Sigmoid colon (tissue), 7 donors: ENCODE measurements around the gene NDUFB2. TPM values are rescaled to one million over a fixed set of nuclear protein-coding genes. Genes with fewer than 3 reads are reported as not detected.
"Not testable (repeated sequence)": the region's sequence is repeated elsewhere in the genome, so short reads cannot be mapped to it uniquely, and the experiment has no call there.

Source experiments
- DNase-seq: peaks from one replicate; pipeline ENCODE4 v3.0.0-alpha.2; 2019
- H3K27ac ChIP-seq, 4 donors: fragments of 200-600 bp; sonication (generic); one replicate each; pipeline ENCODE4 v1.5.1; 2016 to 2019; ENCODE audit warnings: mild to moderate bottlenecking in 1 of 4
- H3K27me3 ChIP-seq, 3 donors: fragments of 200-600 bp; sonication (generic); one replicate each; pipeline ENCODE4 v1.5.1; 2019; ENCODE audit warnings: mild to moderate bottlenecking in 1 of 3
- H3K36me3 ChIP-seq, 4 donors: fragments of 200-600 bp; sonication (generic); one replicate each; pipeline ENCODE4 v1.5.1; 2016 to 2019
- H3K4me1 ChIP-seq, 4 donors: fragments of 200-600 bp; sonication (generic); one replicate each; pipeline ENCODE4 v1.5.1; 2017 to 2019
- H3K4me3 ChIP-seq, 4 donors: fragments of 200-600 bp; sonication (generic); one replicate each; pipeline ENCODE4 v1.5.1; 2017 to 2019; ENCODE audit warnings: mild to moderate bottlenecking in 2 of 4, moderate library complexity in 1 of 4
- H3K9me3 ChIP-seq, 4 donors: fragments of 200-600 bp in 3 of 4; sonication (generic) in 3 of 4; one replicate each; pipeline versions ENCODE4 v1.5.1 to v1.6.1; 2013 to 2019
- EP300 ChIP-seq, 4 donors: sonication (generic); formaldehyde crosslinking; IDR thresholded peaks; one replicate each; pipeline ENCODE4 v1.6.1; 2017; ENCODE audit warnings: antibody characterized with exemption in 4 of 4
- POLR2A ChIP-seq, 2 donors: fragments of 450-650 bp; IDR thresholded peaks; one replicate each; pipeline ENCODE4 v1.6.1; 2016; ENCODE audit warnings: antibody characterized with exemption in 2 of 2, mild to moderate bottlenecking in 2 of 2, moderate library complexity in 2 of 2
- POLR2AphosphoS5 ChIP-seq, 4 donors: sonication (generic); formaldehyde crosslinking; IDR thresholded peaks; one replicate each; pipeline ENCODE4 v1.6.1; 2017; ENCODE audit warnings: antibody characterized with exemption in 4 of 4
- WGBS, 2 donors: extraction: QIAGEN DNeasy Blood & Tissue Kit; methylation state at CpG; one replicate each; pipeline ENCODE4 v1.1.7; 2013; 5-methylcytosine and 5-hydroxymethylcytosine counted together
- intact Hi-C: fragments of 100-400 bp; cut with DNase I; formaldehyde crosslinking; loops from one replicate; pipeline ENCODE4 v1.15.1; 2023
- polyA plus RNA-seq, 3 donors: library from polyadenylated mRNA; stranded (reverse); fragments of 200-250 nt; gene quantifications; one replicate each; pipeline ENCODE4 v1.2.3, GENCODE V29; 2013
- total RNA-seq, 4 donors: library from RNA; depleted of rRNA; stranded (reverse); fragments of >200 nt; gene quantifications; one replicate each; pipeline ENCODE4 v1.1.0, GENCODE V29; 2016
- TF ChIP-seq, protein P1 (sequence below), 4 experiments: fragments of 450-650 bp in 3 of 4; fragments of 200-600 bp in 1 of 4; IDR thresholded peaks; one replicate each; pipeline ENCODE4 v1.5.1; 2016 to 2019; ENCODE audit warnings: antibody characterized with exemption in 4 of 4, mild to moderate bottlenecking in 3 of 4, moderate library complexity in 2 of 4
- donor health status: healthy with polysubstance abuse.
- donor health status: Bipolar disorder and iron deficiency.
- donor health status: healthy.

NDUFB2 gene
- total and polyA plus RNA-seq, 7 donors, result 170 to 979 (median 377) TPM

DNA sequence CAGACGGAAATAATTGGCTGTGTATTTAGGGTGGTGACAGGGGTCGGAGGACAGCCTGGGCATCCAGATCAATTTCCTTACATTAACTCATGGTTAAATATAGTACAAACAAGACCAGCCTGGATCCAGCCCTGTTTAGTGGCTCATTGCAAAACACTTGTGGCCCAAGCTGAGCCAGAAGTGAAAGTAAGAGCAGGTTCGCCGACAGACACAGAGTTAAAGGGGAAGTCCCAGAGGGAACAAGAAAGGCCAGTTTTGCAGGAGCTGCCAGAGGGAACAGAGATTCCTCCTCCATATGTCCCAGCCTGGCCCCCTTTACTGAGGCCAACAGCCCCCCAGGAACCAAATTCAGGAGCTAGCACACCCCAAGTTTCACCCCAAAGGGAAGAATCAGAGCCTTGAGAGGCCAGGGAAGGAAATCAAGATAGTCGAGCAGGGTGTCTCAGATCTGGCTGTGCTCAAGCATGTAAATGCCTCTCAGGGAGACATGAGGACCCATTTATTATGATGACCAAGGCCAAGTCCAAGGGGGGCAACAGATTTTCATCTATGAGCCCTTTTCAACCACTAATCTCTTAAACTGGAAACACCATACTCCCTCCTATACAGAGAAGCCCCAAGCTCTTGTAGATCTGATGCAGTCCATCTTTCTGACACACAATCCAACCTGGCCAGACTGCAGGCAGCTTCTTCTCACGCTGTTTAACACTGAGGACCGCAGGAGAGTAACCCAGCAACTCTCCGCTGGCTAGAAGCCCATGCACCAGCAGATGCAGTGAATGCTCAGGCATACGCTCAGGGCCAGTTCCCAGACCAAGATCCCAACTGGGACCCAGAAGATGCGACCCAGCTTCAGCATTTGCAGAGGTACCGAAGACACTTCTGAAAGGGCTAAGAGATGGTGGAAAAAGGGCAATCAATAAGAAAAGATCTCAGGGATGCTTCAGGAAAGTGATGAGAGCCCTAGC lies 39.7 kb upstream of the NDUFB2 start:
- Histone ChIP-seq H3K36me3 (no peaks in the 10 kb centered on the region), H3K9me3 (no peaks in the 10 kb centered on the region), H3K4me3 (peak overlapping the region; percentile 14 to 38 (median 34)), H3K27me3 (no peaks in the 10 kb centered on the region), H3K27ac (peak overlapping the region; percentile 64 to 73 (median 69)), H3K4me1 (peaks cover 0 to 25% (median 17%) of the 10 kb centered on the region in 4 donors)
- no peak for TF ChIP-seq POLR2A (IDR thresholded peaks at IDR 0.05)
- peak in 1 of 4 donors; percentile 7 for TF ChIP-seq POLR2AphosphoS5 (IDR thresholded peaks at IDR 0.05)
- peak; percentile 82 for DNase-seq
- intact Hi-C loops, result no loop called here
- WGBS, 2 donors, result 38 to 49% methylated on average over 11 of the region's 11 CpGs

DNA sequence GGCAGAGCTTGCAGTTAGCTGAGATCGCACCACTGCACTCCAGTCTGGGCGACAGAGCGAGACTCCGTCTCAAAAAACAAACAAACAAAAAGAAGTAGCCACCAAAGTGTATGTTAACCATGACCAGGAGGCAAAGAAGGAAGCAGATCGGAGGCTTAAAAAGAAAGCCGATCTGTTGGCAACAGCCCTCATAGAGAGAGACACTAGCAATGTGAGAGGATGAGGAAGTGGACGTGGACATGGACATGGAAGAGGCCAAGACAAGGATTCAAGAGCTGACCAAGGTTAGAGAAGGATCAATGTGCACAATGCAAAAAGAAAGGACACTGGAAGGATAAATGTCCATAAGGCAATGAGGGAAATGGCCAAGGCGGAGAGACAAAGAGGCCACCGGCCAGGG lies 38.6 kb upstream of the NDUFB2 start:
- Histone ChIP-seq H3K27me3 (no peaks in the 10 kb centered on the region), H3K36me3 (no peaks in the 10 kb centered on the region), H3K9me3 (no peaks in the 10 kb centered on the region), H3K27ac (no peak overlapping the region), H3K4me1 (peaks cover 0 to 25% (median 17%) of the 10 kb centered on the region in 4 donors), H3K4me3 (no peak overlapping the region)
- no peak for TF ChIP-seq POLR2A (IDR thresholded peaks at IDR 0.05)
- TF ChIP-seq POLR2AphosphoS5 (IDR thresholded peaks at IDR 0.05), result no peak
- TF ChIP-seq, protein P1, sequence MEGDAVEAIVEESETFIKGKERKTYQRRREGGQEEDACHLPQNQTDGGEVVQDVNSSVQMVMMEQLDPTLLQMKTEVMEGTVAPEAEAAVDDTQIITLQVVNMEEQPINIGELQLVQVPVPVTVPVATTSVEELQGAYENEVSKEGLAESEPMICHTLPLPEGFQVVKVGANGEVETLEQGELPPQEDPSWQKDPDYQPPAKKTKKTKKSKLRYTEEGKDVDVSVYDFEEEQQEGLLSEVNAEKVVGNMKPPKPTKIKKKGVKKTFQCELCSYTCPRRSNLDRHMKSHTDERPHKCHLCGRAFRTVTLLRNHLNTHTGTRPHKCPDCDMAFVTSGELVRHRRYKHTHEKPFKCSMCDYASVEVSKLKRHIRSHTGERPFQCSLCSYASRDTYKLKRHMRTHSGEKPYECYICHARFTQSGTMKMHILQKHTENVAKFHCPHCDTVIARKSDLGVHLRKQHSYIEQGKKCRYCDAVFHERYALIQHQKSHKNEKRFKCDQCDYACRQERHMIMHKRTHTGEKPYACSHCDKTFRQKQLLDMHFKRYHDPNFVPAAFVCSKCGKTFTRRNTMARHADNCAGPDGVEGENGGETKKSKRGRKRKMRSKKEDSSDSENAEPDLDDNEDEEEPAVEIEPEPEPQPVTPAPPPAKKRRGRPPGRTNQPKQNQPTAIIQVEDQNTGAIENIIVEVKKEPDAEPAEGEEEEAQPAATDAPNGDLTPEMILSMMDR (IDR thresholded peaks at IDR 0.05), result no peak
- TF ChIP-seq EP300 (IDR thresholded peaks at IDR 0.05), result no peak
- WGBS, 2 donors, result 89 to 91% methylated on average over 9 of the region's 9 CpGs
- intact Hi-C loops, result no loop called here
- peak; percentile 34 for DNase-seq

DNA sequence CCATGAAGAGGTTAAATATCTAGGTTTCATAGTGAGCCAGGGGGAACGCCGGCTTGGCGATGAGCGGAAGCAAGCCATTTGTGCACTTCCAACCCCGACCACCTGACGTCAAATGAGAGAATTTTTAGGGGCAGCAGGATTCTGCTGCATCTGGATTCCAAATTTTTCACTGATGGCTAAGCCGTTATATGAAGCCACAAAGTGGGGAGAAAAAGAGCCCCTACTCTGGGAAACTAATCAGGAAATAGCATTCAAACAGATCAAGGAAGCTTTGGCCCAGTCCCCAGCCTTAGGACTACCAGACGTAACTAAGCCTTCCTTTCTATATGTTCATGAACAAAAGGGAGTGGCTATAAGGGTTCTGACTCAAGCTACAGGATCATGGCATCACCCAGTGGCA lies 36.7 kb upstream of the NDUFB2 start:
- intact Hi-C loops, result no loop called here

DNA sequence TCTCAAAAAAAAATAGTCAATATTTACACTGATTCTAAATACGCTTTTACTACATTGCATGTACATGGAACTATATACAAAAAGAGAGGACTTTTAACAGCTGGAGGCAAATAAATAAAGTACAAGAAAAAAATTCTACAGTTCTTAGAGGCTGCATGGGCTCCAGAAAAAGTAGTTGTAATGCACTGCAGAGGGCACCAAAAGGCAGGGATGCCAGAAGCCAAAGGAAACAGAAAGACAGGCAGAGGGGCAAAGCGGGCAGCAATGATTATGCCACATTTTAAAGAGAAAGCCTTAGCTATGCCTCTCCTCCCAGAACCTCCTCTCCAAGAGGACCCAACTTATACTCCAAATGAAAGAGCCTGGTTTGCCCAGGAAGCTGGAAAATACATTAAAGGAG lies 35.4 kb upstream of the NDUFB2 start:
- no peak overlapping the region for H3K27ac ChIP-seq
- H3K4me3 ChIP-seq, result no peak overlapping the region
- DNase-seq, result no peak
- no peaks in the 10 kb centered on the region for H3K9me3 ChIP-seq
- WGBS, 2 donors, result 17 to 45% methylated on average over 2 of the region's 2 CpGs
- H3K27me3 ChIP-seq, result no peaks in the 10 kb centered on the region
- no peak for TF ChIP-seq EP300 (IDR thresholded peaks at IDR 0.05)
- TF ChIP-seq POLR2A (IDR thresholded peaks at IDR 0.05), result no peak
- TF ChIP-seq, protein P1 (IDR thresholded peaks at IDR 0.05), result no peak
- no peak for TF ChIP-seq POLR2AphosphoS5 (IDR thresholded peaks at IDR 0.05)
- peaks cover 0 to 13% (median 8%) of the 10 kb centered on the region in 4 donors for H3K4me1 ChIP-seq
- intact Hi-C loops, result no loop called here
- no peaks in the 10 kb centered on the region for H3K36me3 ChIP-seq

More for the DNA sequence above, 36.7 kb upstream of the NDUFB2 start:
- WGBS, 2 donors, result 80 to 84% methylated on average over 8 of the region's 8 CpGs
- Histone ChIP-seq H3K9me3 (no peaks in the 10 kb centered on the region), H3K27ac (no peak overlapping the region), H3K4me1 (peaks cover 0 to 15% (median 9%) of the 10 kb centered on the region in 4 donors), H3K4me3 (no peak overlapping the region), H3K36me3 (no peaks in the 10 kb centered on the region), H3K27me3 (no peaks in the 10 kb centered on the region)
- peak; percentile 15 for DNase-seq
- TF ChIP-seq POLR2A (IDR thresholded peaks at IDR 0.05) (no peak), EP300 (IDR thresholded peaks at IDR 0.05) (no peak), POLR2AphosphoS5 (IDR thresholded peaks at IDR 0.05) (no peak)
- TF ChIP-seq, protein P1 (IDR thresholded peaks at IDR 0.05), result no peak

DNA sequence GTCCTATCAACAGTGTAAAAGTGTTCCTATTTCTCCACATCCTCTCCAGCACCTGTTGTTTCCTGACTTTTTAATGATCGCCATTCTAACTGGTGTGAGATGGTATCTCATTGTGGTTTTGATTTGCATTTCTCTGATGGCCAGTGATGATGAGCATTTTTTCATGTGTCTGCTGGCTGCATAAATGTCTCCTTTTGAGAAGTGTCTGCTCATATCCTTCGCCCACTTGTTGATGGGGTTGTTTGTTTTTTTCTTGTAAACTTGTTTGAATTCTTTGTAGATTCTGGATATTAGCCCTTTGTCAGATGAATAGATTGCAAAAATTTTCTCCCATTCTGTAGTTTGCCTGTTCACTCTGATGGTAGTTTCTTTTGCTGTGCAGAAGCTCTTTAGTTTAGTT lies 33.6 kb upstream of the NDUFB2 start:
- H3K9me3 ChIP-seq, H3K36me3 ChIP-seq, DNase-seq, intact Hi-C loops, H3K27me3 ChIP-seq, H3K27ac ChIP-seq, H3K4me3 ChIP-seq, H3K4me1 ChIP-seq: not testable (repeated sequence)
- 89 to 98% methylated on average over 1 of the region's 2 CpGs for WGBS, 2 donors
